GM12865 (cell line): Measurements from ENCODE around the gene GAL3ST2.

Experiments used
- DNase-seq: peaks from one replicate; pipeline ENCODE4 v3.0.0; 2010; ENCODE audit warnings: low read depth
- H3K4me3 ChIP-seq: 2 replicates; pipeline ENCODE4 v1.5.1; 2011; ENCODE audit warnings: mild to moderate bottlenecking, low read depth, low read length, control low read depth
- CTCF ChIP-seq: IDR thresholded peaks from 2 replicates; pipeline ENCODE4 v1.5.1; 2011; ENCODE audit warnings: low read length, control low read depth, low read depth, inconsistent platforms; ENCODE audit not compliant: insufficient read depth; ENCODE audit errors: missing control alignments

The GAL3ST2 gene

GRCh38 chr2:241811952-241812729 is 35.5 kb downstream of the GAL3ST2 start:
- DNase-seq, result no peak
- H3K4me3 ChIP-seq, result no peak overlapping the region
- no peak for TF ChIP-seq CTCF

GRCh38 chr2:241812730-241813643 is 36.4 kb downstream of the GAL3ST2 start:
- no peak for DNase-seq
- no peak overlapping the region for H3K4me3 ChIP-seq
- TF ChIP-seq CTCF, result no peak

- no peak for DNase-seq
- H3K4me3 ChIP-seq, result no peak overlapping the region
- TF ChIP-seq CTCF, result no peak
Observed at GRCh38 chr2:241813644-241814392, 37.2 kb downstream of the GAL3ST2 start.

- TF ChIP-seq CTCF, result no peak
- H3K4me3 ChIP-seq, result no peak overlapping the region
- DNase-seq, result no peak
Observed at GRCh38 chr2:241814393-241814642, 37.7 kb downstream of the GAL3ST2 start.

- TF ChIP-seq CTCF, result no peak
- H3K4me3 ChIP-seq, result no peak overlapping the region
- DNase-seq, result no peak
Observed at GRCh38 chr2:241814643-241815476, 38.2 kb downstream of the GAL3ST2 start.
